NCI-H345 treated with DMSO at 0.1 percent for 48 hours (cell line): ENCODE measurements around the gene LRIG3.

ENCODE experiments used
- DNase-seq: peaks from one replicate; lab custom pipeline; 2025; ENCODE audit not compliant: unreplicated experiment; lab: John Stamatoyannopoulos, UW

LRIG3 gene

DNA sequence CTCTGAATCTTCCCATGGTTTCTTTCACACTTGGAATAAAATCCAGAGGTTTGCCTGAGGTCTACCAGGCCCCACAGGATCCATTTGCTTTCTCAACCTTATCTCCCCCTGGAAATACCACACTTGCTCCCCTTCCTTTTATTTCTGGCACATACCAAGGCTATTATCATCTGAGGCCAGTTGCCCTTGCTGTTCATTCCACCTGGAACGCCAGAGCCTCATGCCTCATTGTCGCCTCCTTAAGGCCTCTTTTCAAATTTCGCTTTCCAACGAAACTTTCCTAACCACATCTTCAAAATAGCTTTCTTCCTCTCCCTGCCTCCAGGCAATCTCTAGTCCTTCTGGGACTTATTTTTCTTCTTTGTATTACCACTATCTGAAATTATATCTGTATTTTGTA is 11.2 kb upstream of the LRIG3 start:
- no peak for DNase-seq

DNA sequence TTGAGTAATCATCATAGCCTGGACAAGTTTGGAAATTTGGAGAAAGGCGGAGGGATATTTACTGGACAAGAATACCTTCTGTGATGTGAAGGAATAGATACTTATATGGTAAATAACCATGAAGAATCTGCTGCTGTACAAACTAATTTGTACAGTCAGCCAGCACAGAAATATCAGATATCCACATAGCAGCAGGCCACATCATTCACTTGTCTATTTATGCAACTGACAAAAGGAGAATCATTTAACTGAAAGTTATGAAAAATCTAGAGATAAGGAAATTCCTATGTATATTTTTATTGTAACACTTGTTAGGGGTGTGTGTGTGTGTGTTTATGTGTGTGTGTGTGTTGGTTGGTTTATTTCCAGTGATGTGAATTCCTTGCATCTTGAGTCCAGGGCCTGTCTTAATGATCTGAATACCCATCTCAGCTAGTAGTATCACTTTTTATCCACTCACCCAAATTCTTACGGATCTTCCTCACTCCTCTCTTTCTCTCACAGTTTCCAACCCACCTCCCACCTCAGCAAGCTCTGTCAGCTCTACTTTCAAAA is 10.5 kb upstream of the LRIG3 start:
- no peak for DNase-seq

DNA sequence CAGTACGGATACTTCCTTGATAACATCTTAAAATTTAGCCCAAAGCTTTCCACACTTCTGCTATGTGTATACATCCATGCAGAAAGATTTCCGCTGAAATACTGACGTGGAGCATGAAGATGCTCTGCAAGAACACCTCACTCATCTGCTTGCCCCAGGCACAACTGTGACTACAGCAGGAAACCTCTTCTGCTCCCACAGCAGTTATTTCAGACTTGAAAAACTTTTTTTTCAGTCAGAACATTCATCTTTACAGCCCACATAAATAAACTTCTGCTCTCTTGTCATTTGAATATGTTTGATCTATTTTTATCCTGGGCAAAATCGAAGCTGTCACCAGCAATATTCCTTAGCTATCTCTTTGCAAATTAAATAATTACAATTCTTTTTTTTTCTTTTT is 6.8 kb upstream of the LRIG3 start:
- no peak for DNase-seq

DNA sequence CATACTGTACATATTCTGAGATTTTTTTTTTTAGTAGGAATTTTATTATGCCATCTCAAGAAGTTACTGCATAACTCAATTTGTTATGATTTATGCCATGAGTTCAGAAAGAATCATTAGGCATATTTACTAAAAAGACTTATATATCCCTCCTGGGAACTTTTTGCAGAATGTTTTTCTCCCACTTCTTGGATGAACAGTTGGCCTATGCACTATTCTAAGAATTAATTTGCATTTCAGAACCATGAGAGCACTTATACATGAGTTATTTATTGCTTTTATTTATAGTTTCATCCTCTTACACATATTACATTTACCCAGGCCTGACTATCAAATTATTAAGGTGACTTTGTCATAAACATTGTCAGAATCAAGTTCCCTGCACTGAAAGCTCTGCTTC is 6.3 kb upstream of the LRIG3 start:
- DNase-seq: no peak

DNA sequence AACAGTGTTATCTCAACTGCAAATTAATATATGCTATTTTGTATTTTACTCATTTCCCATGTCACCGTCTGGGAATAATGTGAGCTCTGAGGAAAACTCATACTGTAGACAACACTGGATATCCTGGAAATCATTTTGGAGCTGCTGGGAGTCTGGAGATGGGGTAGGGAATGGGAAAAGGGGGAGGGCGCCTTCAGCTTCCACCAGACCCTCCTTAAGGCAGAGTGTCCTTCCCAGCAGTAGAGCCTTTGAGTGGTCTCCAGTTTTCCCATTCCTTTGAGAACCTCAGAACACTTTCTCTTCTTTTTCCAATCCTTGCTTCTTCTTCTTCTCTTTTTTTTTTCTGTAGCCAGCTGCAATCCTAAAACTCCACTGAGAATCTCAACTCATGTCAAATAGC is 5.4 kb upstream of the LRIG3 start:
- no peak for DNase-seq

DNA sequence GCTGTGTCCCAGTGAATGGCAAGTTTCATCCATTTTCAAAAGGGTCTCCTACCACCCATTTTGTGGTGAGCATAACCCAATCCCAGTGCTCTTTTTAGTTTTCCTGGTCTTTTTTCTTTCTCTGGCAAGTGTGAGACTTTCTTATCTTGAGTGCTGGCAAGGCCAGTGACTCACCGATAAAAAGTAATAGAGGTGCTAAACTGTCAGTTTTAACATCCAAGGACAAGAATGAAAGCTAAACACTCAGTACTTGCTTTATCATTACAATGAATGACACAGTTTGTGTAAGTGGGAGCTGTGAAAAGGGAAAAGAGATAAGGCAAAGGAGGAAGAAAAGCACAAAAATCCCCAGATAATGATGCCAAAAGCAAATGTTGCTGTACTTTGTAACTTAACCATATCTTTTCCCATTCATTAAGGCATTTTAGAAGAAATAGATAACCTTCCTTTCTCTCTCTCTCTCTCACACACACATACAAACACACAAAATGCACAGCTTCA is 4.9 kb upstream of the LRIG3 start:
- no peak for DNase-seq

DNA sequence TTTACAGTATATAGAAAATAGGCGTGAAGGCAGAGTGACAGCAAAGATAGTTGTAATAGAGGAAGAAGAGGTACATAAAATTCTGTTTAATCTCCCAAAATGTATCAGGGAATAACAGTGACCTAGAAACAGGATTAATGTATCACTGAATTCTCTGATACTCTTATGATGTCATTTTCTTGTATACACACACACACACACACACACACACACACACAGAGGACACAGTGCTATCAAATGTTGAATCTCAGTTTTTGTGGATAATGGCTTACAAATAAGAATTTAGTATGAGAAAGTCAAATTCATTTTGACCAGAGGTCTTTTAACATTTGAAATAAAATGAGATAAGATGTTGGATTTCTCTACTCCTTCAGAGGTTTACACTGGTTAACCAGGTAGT is 4.3 kb upstream of the LRIG3 start:
- no peak for DNase-seq

DNA sequence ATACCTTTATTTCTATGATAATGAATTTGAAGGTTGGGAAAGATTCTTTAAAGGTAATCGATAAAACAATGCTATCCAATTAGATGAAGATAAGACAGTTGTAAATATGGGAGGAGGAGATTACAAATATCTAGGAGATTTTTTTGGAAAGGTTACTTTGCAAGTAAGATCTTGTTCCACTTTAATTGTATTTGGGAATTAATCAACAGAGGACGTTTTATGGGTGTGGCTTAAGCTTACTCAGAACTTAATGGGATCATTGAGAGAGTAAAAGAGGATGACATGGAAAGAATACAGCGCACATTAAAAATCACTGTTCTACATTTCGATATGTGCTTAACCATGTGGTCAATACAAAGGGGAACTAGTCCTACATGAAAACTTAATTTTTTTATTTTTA is 3.5 kb upstream of the LRIG3 start:
- DNase-seq: no peak

DNA sequence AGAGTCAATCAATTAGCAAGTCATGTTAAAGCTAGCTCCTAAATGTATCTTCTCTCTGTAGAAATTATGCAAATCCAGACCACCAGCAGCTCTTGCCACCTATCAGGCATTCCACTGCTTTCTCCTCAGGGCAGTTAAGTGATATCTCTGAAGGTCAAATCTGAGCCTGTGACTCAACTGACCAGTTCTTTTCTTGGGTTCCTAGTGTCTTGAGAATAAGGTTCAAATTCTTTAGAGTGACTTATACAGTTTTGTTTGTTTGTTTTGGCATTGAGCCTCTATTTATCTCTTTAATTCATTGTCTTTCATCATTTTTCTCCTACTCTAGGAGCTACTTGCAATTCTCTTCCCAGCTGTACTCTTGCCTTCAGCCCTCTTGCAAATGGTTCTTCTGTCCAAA is 2.5 kb upstream of the LRIG3 start:
- no peak for DNase-seq

DNA sequence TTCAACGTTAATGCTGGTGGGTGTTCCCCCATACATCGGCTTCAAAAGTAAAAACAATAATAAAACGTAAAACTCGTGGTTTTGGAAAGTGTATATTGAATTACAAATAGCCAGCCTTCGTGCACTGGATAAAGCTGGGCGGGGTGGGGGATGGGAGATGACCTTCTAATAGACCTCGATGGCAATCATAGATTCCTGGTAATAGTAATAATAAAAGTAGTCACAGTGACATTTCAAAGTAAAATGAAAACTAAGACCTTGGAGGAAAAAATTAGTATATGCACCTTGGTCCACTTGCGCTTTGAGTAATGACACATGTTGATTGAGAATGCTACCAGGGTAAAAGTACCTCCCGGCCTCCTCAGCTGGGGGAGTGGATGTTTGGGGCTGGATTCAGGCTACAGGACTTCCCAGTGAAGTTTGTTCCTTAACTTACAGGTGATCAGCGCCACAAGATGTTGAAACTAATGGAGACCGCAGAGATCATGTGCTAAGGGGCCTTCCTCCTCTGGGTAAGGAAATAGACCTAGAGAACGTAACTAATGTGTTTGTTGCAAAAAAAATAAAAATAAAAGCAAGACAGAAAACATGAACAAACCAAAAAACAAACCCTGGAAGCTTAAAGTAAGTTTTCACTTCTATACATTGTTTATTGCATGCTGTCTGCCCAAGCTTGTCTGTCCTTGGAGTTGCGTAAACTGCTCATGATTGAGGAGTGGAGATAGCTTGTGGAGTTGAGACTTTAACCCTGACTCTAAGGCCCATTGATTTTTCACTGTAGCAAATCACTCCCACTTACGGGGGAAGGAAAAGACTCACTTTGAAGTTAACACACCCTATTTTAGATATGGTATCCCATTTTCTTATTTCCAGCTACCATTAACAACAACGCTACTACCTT is 907 bp upstream of the LRIG3 start:
- DNase-seq: no peak

DNA sequence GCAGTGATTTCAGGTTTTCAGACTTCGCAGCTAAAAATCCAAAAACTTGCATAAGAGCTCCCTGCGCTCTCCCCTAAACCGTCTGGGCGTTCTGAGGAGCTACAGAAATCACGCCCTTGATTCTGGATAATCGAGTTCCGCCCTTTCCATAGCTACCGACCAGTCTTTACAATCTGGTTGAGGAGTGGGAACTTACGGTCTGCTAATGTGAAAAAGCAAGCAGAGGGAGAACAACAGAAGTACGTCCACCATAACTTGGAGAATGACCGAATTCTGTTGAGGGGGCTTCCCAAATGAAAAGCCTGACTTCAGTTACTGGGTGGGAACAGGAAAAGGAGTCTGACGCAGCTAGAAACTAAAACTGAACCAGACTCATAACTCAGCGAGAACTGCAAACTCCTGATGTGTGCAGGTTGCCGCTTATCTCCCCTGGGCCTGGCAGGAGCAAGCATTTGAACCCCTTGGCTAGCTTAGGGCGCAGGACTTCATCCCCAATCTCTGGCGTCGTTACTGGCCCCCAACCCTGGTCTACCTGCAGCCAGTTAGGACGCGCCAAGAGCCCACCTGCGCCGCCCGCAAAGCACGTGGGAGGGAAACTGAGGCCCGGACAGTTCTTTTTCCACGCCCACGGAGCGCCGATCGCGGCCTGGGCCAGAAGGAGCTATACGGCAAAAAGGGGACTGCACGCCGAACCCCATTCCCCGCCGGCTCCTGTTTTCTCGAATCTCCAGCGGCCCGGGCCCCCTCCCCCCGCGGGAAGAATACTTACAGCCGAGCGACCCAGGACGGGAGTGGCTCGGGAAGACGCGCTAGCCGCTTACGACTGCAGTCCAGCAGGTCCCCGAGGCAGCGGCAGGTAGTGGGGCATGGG is 838 bp downstream of the LRIG3 start:
- DNase-seq: peak; percentile 73

DNA sequence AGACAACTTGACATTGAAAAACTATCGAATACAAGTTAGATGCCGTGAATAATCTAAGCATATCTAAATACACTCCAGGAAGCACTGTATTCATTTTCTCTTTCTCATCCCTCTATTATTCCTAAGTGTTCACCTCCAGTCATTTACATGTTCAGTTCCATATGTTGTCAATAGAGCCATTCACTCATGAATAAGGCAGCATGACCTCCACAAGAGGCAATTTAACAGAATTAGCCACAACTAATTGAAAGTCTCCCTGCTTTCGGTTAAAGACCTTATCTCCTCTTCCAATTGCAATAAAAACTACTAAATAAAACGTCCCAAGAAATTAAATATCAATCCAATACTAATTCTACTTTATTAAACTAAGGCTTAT is 1.8 kb downstream of the LRIG3 start:
- DNase-seq: peak; percentile 57

DNA sequence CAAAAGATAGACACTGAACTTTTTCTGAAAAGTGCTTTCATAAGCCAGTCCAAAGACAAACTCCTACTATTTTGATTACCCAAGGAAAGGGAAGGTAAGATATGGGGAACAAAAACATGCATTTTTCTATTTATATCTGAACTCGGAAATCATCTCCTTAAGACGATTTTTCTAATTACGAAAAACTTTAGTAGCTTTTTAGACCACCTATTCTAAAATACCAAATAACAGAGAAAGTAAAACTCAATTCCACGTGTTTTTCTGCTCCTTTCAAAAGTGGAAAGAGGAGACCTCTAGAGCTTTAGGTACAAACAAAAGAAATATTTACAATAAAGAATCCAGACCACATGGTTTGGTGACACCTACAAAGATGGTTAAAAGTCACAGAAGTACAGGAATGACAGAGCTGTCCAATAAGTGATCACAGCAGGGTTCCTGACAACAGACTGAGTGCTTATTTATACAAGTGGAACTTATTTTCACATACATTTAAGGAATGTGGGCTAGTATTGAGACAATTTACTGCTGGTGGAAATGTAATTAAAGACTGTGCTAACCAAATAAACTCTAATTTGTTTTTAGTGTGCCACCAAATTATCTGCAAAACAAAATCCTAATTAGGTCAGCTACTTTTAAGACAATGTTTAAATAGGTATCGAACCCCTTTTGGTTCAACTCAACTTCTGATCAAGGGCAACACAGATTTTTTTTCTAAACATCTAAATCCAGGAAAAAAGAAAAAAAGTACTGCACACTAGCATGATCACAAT is 2.4 kb downstream of the LRIG3 start:
- DNase-seq: peak; percentile 49

DNA sequence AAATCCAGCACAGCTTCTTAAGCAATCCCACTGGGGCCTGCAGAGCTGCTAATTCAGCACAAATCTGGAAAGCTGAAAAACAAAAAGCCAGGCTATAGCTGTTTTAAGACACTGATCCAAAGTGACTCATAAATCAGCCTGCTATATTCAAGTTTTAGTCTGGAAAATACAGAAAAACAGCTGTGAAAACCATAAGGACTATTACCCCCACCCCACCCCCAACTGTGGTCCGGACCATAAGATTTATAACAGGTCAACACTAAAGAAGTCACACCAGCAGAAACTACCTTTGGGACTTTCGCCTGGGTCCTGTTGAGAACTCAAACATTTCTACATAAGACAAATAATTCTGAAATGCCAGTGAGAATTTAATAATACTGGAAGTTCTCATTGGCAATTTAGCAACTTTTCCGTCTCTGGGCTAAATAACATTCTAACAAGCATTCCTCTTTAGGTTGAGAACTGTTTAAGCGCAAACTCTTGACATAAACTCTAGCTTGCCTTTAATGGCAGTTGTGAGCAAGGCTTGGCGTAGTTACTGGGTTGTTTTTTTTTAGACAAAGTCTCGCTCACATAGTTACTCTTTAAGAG is 3.3 kb downstream of the LRIG3 start:
- no peak for DNase-seq

DNA sequence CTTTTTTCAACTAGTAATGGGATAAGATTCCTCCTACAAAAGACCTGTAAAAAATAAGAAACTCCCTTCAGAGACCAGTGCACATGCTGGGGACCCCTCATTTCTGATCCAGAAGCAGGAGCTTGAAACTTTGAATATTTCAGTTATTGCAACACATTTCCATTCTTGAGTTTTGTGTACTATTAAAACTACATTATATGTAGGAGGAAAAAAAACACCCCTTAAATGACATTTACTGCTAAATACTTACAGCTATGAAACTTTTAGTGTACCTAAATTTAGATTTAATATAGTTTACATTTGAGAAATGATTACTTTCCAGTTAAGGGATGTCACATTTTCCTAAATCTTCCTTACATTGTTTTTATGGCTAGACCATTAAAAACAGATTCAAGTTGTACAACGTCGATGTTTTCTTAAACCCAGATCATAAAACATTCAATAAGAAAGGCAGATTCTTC is 4.1 kb downstream of the LRIG3 start:
- no peak for DNase-seq

DNA sequence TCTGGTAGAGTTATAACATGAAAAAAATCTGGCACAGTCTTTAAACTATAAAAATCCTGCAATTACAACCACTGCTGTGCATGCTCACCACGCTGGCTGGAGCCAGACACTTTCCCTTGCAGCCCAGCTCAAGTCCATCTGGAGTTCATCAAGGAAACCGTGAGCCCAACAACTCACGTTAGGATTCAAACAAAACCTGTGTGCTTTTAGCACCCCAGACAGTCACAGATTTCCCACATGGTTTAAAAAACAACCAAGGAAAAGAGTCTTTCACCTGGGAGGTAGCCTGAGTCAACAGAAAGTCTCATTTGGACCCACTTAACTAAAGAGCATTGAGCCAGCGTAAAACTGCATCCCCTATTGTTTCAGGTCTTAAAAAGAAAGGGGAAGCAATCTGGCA is 4.7 kb downstream of the LRIG3 start:
- peak; percentile 34 for DNase-seq

DNA sequence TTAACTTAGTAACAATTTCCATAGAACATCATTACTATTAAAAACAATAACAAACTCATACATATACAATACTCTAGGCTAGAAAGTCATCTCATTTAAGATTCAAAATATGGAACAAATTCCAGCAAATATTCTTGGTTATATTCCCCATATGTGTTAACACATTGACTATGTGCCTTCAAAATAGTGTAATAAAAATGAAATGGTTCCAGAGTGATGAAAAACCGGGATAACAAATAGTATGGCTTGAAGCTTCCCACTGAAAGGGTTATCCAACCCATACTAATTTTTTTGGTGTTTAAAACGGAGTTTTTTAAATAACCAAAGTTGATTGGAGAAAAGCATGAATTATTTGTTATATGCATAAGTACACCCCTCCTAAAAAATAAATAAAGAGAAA is 5.3 kb downstream of the LRIG3 start:
- no peak for DNase-seq

DNA sequence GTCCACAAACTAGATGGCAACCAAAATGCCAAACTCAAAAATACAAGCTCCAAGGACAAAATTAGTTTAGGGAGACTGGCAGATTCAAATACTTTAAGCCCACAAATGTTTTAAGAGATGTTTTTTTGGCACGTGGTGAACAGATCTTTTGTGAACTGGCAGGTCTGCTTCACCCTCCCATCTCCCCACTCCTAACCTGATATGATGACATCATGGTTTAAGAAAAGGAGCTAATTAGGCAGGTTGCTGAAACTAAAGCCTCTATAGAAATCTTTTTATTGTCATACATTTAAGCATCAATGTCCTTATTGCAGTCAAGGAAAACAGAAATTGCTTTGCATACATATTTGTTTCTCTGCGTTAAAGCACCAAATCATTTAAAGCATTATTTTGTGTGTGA is 5.8 kb downstream of the LRIG3 start:
- DNase-seq: no peak

DNA sequence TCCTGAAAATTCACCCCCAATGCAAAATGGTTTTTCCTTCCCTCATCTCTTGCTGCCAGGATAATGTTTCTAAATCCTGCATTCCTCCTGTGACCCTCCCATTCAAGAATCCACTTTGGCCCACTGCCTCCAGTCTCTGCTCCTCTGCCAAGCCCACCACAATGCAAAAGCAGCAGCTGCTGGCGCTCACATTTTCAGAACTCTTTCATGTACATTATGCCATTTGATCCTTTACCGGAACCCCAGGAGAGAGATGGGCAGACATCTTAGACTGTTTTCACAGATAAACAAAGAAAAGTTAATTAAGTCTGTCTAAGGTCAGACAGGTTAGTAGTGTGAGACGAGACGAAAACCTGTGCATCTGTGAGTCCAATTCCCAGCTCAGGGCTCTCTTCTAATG is 12.9 kb downstream of the LRIG3 start:
- DNase-seq: no peak

DNA sequence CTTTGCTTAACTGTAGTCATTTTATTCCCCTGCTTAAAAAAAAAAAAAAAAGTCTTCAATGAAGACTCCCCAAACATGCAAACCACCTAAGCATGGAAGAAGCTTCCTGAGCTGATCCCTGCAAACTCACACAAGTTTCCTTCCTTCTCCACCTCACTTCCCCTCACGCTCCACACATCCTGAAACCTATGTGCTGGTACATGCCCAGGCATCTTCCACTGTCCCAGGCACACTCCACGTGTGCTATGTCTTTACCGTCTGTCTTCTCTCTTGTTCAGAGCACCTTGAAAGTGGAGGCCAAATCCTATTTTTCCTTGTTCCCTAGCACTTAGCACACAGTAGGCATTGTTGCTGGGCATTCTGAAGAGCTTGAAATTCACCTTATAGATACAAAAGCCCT is 13.4 kb downstream of the LRIG3 start:
- no peak for DNase-seq

DNA sequence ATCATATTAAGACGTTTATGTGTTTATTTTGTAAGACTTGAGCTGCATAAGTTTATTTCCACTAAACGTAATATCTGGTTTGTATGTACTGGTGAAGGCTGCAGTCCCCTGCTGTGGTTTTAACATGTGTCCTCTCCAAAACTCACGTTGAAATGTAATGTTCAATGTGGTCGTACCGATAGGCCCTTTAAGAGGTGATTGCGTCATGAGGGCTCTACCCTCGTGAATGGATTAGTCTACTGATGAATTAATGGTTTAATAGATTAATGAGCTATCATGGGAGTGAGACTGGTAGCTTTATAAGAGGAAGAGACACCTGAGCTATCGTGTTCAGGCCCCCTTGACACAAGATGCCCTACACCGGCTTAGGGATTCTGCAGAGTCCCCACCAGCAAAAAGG is 14.9 kb downstream of the LRIG3 start:
- no peak for DNase-seq
